ENCODE data around the gene SYT9. TPM values are rescaled to one million over a fixed set of nuclear protein-coding genes. Genes with fewer than 3 reads are reported as not detected.

Gene SYT9
- total RNA-seq, 8 experiments from 2014 or later = 0.09 to 23.0 (median 5.2) TPM

GRCh38 chr11:7469351-7469865, 217.7 kb downstream of the SYT9 start:
- Histone ChIP-seq H3K4me3 (no peak overlapping the region), H3K4me1 (replicated peaks in 1 of 2) (no peaks in the 10 kb centered on the region), H3K27ac (no peak overlapping the region)
- ATAC-seq (replicated peaks in 6 of 8) = peak in 1 of 8 experiments; percentile 41
- WGBS, 10 experiments = 87 to 100% (median 100%) methylated on average over 1 to 5 of the region's 5 CpGs; no CpG with 5 or more reads in 1 of the 10 experiments
- in situ Hi-C loops (cut with MboI; ENCODE audit: low pct_unique_long_range_greater_than_20kb in 2 of 9, low sequenced_read_pairs in 9 of 9, unreplicated experiment in 9 of 9) = no loop called here

- in situ Hi-C loops (cut with MboI; ENCODE audit: low pct_unique_long_range_greater_than_20kb in 2 of 9, low sequenced_read_pairs in 9 of 9, unreplicated experiment in 9 of 9) = no loop called here
- H3K27ac ChIP-seq = no peak overlapping the region
- 40 to 100% (median 75%) methylated on average over 1 to 5 of the region's 7 CpGs; no CpG with 5 or more reads in 1 of the 10 experiments for WGBS, 10 experiments
Observed at GRCh38 chr11:7471071-7471470, 219.4 kb downstream of the SYT9 start.

GRCh38 chr11:7473717-7474116, 222.0 kb downstream of the SYT9 start:
- no peaks in the 10 kb centered on the region for H3K4me1 ChIP-seq (replicated peaks in 1 of 2)
- 50 to 100% methylated on average over 1 of the region's 1 CpG; no CpG with 5 or more reads in 8 of the 10 experiments for WGBS, 10 experiments
- in situ Hi-C loops (cut with MboI; ENCODE audit: low pct_unique_long_range_greater_than_20kb in 2 of 9, low sequenced_read_pairs in 9 of 9, unreplicated experiment in 9 of 9) = no loop called here
- no peak overlapping the region for H3K27ac ChIP-seq
- ATAC-seq (replicated peaks in 6 of 8) = peak in 1 of 8 experiments; percentile 49
- no peak overlapping the region for H3K4me3 ChIP-seq

More at GRCh38 chr11:7471071-7471470, 219.4 kb downstream of the SYT9 start:
- no peak for ATAC-seq (replicated peaks in 6 of 8)
- Histone ChIP-seq H3K4me1 (replicated peaks in 1 of 2) (no peaks in the 10 kb centered on the region), H3K4me3 (no peak overlapping the region)

GRCh38 chr11:7480113-7480512, 228.4 kb downstream of the SYT9 start:
- in situ Hi-C loops (cut with MboI; ENCODE audit: low pct_unique_long_range_greater_than_20kb in 2 of 9, low sequenced_read_pairs in 9 of 9, unreplicated experiment in 9 of 9) = no loop called here
- Histone ChIP-seq H3K4me1 (replicated peaks in 1 of 2) (no peaks in the 10 kb centered on the region), H3K4me3 (no peak overlapping the region), H3K27ac (no peak overlapping the region)
- ATAC-seq (replicated peaks in 6 of 8) = peak in 4 of 8 experiments; percentile 58 to 91 (median 77)
- WGBS, 10 experiments = 10 to 78% (median 50%) methylated on average over 1 to 2 of the region's 2 CpGs; no CpG with 5 or more reads in 3 of the 10 experiments

- Histone ChIP-seq H3K27ac (no peak overlapping the region), H3K4me1 (replicated peaks in 1 of 2) (no peaks in the 10 kb centered on the region), H3K4me3 (no peak overlapping the region)
- WGBS, 10 experiments = 6 to 89% (median 80%) methylated on average over 1 to 3 of the region's 3 CpGs; no CpG with 5 or more reads in 1 of the 10 experiments
- peak in 3 of 8 experiments; percentile 3 to 11 (median 9) for ATAC-seq (replicated peaks in 6 of 8)
- in situ Hi-C loops (cut with MboI; ENCODE audit: low pct_unique_long_range_greater_than_20kb in 2 of 9, low sequenced_read_pairs in 9 of 9, unreplicated experiment in 9 of 9) = no loop called here
Observed at GRCh38 chr11:7484131-7484530, 232.4 kb downstream of the SYT9 start.

GRCh38 chr11:7484645-7485044, 232.9 kb downstream of the SYT9 start:
- 40 to 90% (median 79%) methylated on average over 1 to 3 of the region's 3 CpGs; no CpG with 5 or more reads in 2 of the 10 experiments for WGBS, 10 experiments
- Histone ChIP-seq H3K27ac (no peak overlapping the region), H3K4me3 (no peak overlapping the region), H3K4me1 (replicated peaks in 1 of 2) (no peaks in the 10 kb centered on the region)
- in situ Hi-C loops (cut with MboI; ENCODE audit: low pct_unique_long_range_greater_than_20kb in 2 of 9, low sequenced_read_pairs in 9 of 9, unreplicated experiment in 9 of 9) = no loop called here
- peak in 2 of 8 experiments; percentile 3 to 8 for ATAC-seq (replicated peaks in 6 of 8)

- in situ Hi-C loops (cut with MboI; ENCODE audit: low pct_unique_long_range_greater_than_20kb in 2 of 9, low sequenced_read_pairs in 9 of 9, unreplicated experiment in 9 of 9) = no loop called here
- ATAC-seq (replicated peaks in 6 of 8) = peak in 3 of 8 experiments; percentile 6 to 74 (median 9)
- 11 to 100% (median 78%) methylated on average over 1 to 8 of the region's 15 CpGs for WGBS, 10 experiments
Observed at GRCh38 chr11:7485186-7486097, 233.7 kb downstream of the SYT9 start, which contains the start of gene OLFML1. Gene OLFML1 (plus strand): TSS chr11:7485506. CDS start chr11:7485876, 370 bp downstream.

GRCh38 chr11:7486098-7486780, 234.5 kb downstream of the SYT9 start:
- ATAC-seq (replicated peaks in 6 of 8) = peak in 3 of 8 experiments; percentile 4 to 22 (median 18)
- 0 to 100% (median 65%) methylated on average over 1 to 2 of the region's 2 CpGs for WGBS, 10 experiments
- H3K27ac ChIP-seq = no peak overlapping the region
- peaks cover 0 to 3% of the 10 kb centered on the region in 2 donors for H3K4me1 ChIP-seq (replicated peaks in 1 of 2)
- in situ Hi-C loops (cut with MboI; ENCODE audit: low pct_unique_long_range_greater_than_20kb in 2 of 9, low sequenced_read_pairs in 9 of 9, unreplicated experiment in 9 of 9) = no loop called here
- H3K4me3 ChIP-seq = no peak overlapping the region

More at GRCh38 chr11:7485186-7486097, 233.7 kb downstream of the SYT9 start, which contains the start of gene OLFML1:
- Histone ChIP-seq H3K4me1 (replicated peaks in 1 of 2) (peaks cover 0 to under 1% of the 10 kb centered on the region in 2 donors), H3K27ac (no peak within 1 kb of the TSS), H3K4me3 (no peak within 1 kb of the TSS)

- WGBS, 10 experiments = 0 to 100% (median 0%) methylated on average over 1 to 6 of the region's 6 CpGs; no CpG with 5 or more reads in 3 of the 10 experiments
- peaks cover 0 to 6% of the 10 kb centered on the region in 2 donors for H3K4me1 ChIP-seq (replicated peaks in 1 of 2)
- peak in 3 of 8 experiments; percentile 44 to 56 (median 50) for ATAC-seq (replicated peaks in 6 of 8)
- H3K4me3 ChIP-seq = no peak overlapping the region
- in situ Hi-C loops (cut with MboI; ENCODE audit: low pct_unique_long_range_greater_than_20kb in 2 of 9, low sequenced_read_pairs in 9 of 9, unreplicated experiment in 9 of 9) = no loop called here
- no peak overlapping the region for H3K27ac ChIP-seq
Observed at GRCh38 chr11:7486781-7487140, 235.1 kb downstream of the SYT9 start.

- Histone ChIP-seq H3K4me1 (replicated peaks in 1 of 2) (peaks cover 0 to 6% of the 10 kb centered on the region in 2 donors), H3K4me3 (no peak overlapping the region), H3K27ac (no peak overlapping the region)
- ATAC-seq (replicated peaks in 6 of 8) = no peak
- in situ Hi-C loops (cut with MboI; ENCODE audit: low pct_unique_long_range_greater_than_20kb in 2 of 9, low sequenced_read_pairs in 9 of 9, unreplicated experiment in 9 of 9) = no loop called here
- 0 to 100% (median 38%) methylated on average over 1 to 2 of the region's 2 CpGs for WGBS, 10 experiments
Observed at GRCh38 chr11:7487360-7487759, 235.7 kb downstream of the SYT9 start.

- 67 to 89% (median 71%) methylated on average over 1 of the region's 1 CpG; no CpG with 5 or more reads in 5 of the 10 experiments for WGBS, 10 experiments
- in situ Hi-C loops (cut with MboI; ENCODE audit: low pct_unique_long_range_greater_than_20kb in 2 of 9, low sequenced_read_pairs in 9 of 9, unreplicated experiment in 9 of 9) = no loop called here
- peak in 2 of 8 experiments; percentile 27 to 37 for ATAC-seq (replicated peaks in 6 of 8)
Observed at GRCh38 chr11:7488681-7489080, 237.0 kb downstream of the SYT9 start.

GRCh38 chr11:7489376-7489775, 237.7 kb downstream of the SYT9 start:
- no peak for ATAC-seq (replicated peaks in 6 of 8)
- WGBS, 10 experiments = 67 to 100% (median 91%) methylated on average over 1 to 2 of the region's 2 CpGs; no CpG with 5 or more reads in 2 of the 10 experiments
- peaks cover 0 to 6% of the 10 kb centered on the region in 2 donors for H3K4me1 ChIP-seq (replicated peaks in 1 of 2)
- in situ Hi-C loops (cut with MboI; ENCODE audit: low pct_unique_long_range_greater_than_20kb in 2 of 9, low sequenced_read_pairs in 9 of 9, unreplicated experiment in 9 of 9) = no loop called here
- no peak overlapping the region for H3K27ac ChIP-seq
- no peak overlapping the region for H3K4me3 ChIP-seq

More at GRCh38 chr11:7488681-7489080, 237.0 kb downstream of the SYT9 start:
- Histone ChIP-seq H3K4me1 (replicated peaks in 1 of 2) (peaks cover 0 to 6% of the 10 kb centered on the region in 2 donors), H3K27ac (no peak overlapping the region), H3K4me3 (no peak overlapping the region)

All from motor neuron (in vitro differentiated cells).